Pons (tissue), 1 donor: ENCODE results near the gene EXPH5.
A peak's percentile ranks its signal among the peaks of the same experiment; 100 is the strongest.
"Not testable (repeated sequence)": the region's sequence is repeated elsewhere in the genome, so short reads cannot be mapped to it uniquely, and the experiment has no call there.

Experiments
- DNase-seq: peaks from one replicate; pipeline ENCODE4 v3.0.0-alpha.2; 2016; ENCODE audit warnings: low spot score

Gene EXPH5

GRCh38 chr11:108606070-108606469, 12.5 kb upstream of the EXPH5 start:
- no peak for DNase-seq

GRCh38 chr11:108602818-108603217, 9.2 kb upstream of the EXPH5 start:
- DNase-seq = not testable (repeated sequence)

- DNase-seq = no peak
Observed at GRCh38 chr11:108601150-108601549, 7.6 kb upstream of the EXPH5 start.

GRCh38 chr11:108599978-108600377, 6.4 kb upstream of the EXPH5 start:
- no peak for DNase-seq

- DNase-seq = no peak
Observed at GRCh38 chr11:108597736-108598355, 4.3 kb upstream of the EXPH5 start.

- no peak for DNase-seq
Observed at GRCh38 chr11:108596701-108597100, 3.1 kb upstream of the EXPH5 start.

- no peak for DNase-seq
Observed at GRCh38 chr11:108593923-108594434, 411 bp upstream of the EXPH5 start.

GRCh38 chr11:108592591-108593213, 866 bp downstream of the EXPH5 start:
- no peak for DNase-seq

- DNase-seq = no peak
Observed at GRCh38 chr11:108591893-108592292, 1.7 kb downstream of the EXPH5 start.

- no peak for DNase-seq
Observed at GRCh38 chr11:108589136-108589535, 4.4 kb downstream of the EXPH5 start.

- no peak for DNase-seq
Observed at GRCh38 chr11:108588287-108588686, 5.3 kb downstream of the EXPH5 start.

- DNase-seq = no peak
Observed at GRCh38 chr11:108587109-108587508, 6.5 kb downstream of the EXPH5 start.

- DNase-seq = no peak
Observed at GRCh38 chr11:108586600-108586999, 7.0 kb downstream of the EXPH5 start.

- not testable (repeated sequence) for DNase-seq
Observed at GRCh38 chr11:108586185-108586584, 7.4 kb downstream of the EXPH5 start.

GRCh38 chr11:108584973-108585372, 8.6 kb downstream of the EXPH5 start:
- DNase-seq = no peak

GRCh38 chr11:108580645-108581044, 12.9 kb downstream of the EXPH5 start:
- DNase-seq = no peak

- no peak for DNase-seq
Observed at GRCh38 chr11:108580043-108580442, 13.5 kb downstream of the EXPH5 start.

- DNase-seq = no peak
Observed at GRCh38 chr11:108576523-108576922, 17.0 kb downstream of the EXPH5 start.

- DNase-seq = no peak
Observed at GRCh38 chr11:108574675-108575074, 18.9 kb downstream of the EXPH5 start.

- no peak for DNase-seq
Observed at GRCh38 chr11:108571001-108571400, 22.6 kb downstream of the EXPH5 start.

- DNase-seq = no peak
Observed at GRCh38 chr11:108569896-108570295, 23.7 kb downstream of the EXPH5 start.

- peak; percentile 32 for DNase-seq
Observed at GRCh38 chr11:108568195-108568858, 25.2 kb downstream of the EXPH5 start.

GRCh38 chr11:108565653-108566052, 27.9 kb downstream of the EXPH5 start:
- no peak for DNase-seq
